GM18526 (cell line): ENCODE measurements around the gene USP31.

ENCODE experiments used
- POLR2A ChIP-seq: IDR thresholded peaks from 3 replicates; pipeline ENCODE4 v1.6.1; 2011; ENCODE audit not compliant: insufficient read length; ENCODE audit errors: extremely low read depth

The USP31 gene

GRCh38 chr16:23125277-23125676 is 24.0 kb downstream of the USP31 start:
- no peak for TF ChIP-seq POLR2A

- TF ChIP-seq POLR2A: no peak
Measured at GRCh38 chr16:23124315-23124714, 24.9 kb downstream of the USP31 start.

GRCh38 chr16:23122144-23122543 is 27.1 kb downstream of the USP31 start:
- no peak for TF ChIP-seq POLR2A

GRCh38 chr16:23121024-23121423 is 28.2 kb downstream of the USP31 start:
- TF ChIP-seq POLR2A: no peak

GRCh38 chr16:23120562-23120961 is 28.7 kb downstream of the USP31 start:
- no peak for TF ChIP-seq POLR2A

- TF ChIP-seq POLR2A: no peak
Measured at GRCh38 chr16:23119570-23119969, 29.7 kb downstream of the USP31 start.

- no peak for TF ChIP-seq POLR2A
Measured at GRCh38 chr16:23114131-23114904, 34.9 kb downstream of the USP31 start.

GRCh38 chr16:23113185-23113584 is 36.1 kb downstream of the USP31 start:
- no peak for TF ChIP-seq POLR2A

GRCh38 chr16:23110257-23110899 is 38.9 kb downstream of the USP31 start:
- TF ChIP-seq POLR2A: no peak

GRCh38 chr16:23107936-23108335 is 41.3 kb downstream of the USP31 start:
- no peak for TF ChIP-seq POLR2A

GRCh38 chr16:23107117-23107516 is 42.1 kb downstream of the USP31 start:
- TF ChIP-seq POLR2A: no peak

- no peak for TF ChIP-seq POLR2A
Measured at GRCh38 chr16:23105309-23105708, 43.9 kb downstream of the USP31 start.

- no peak for TF ChIP-seq POLR2A
Measured at GRCh38 chr16:23104032-23104955, 45.0 kb downstream of the USP31 start.

GRCh38 chr16:23103603-23104002 is 45.6 kb downstream of the USP31 start:
- no peak for TF ChIP-seq POLR2A

GRCh38 chr16:23101012-23101550 is 48.2 kb downstream of the USP31 start:
- TF ChIP-seq POLR2A: no peak
